ENCODE data around the gene DLEC1. TPM values are rescaled to one million over a fixed set of nuclear protein-coding genes. Genes with fewer than 3 reads are reported as not detected.
"Not testable (repeated sequence)": the region's sequence is repeated elsewhere in the genome, so short reads cannot be mapped to it uniquely, and the experiment has no call there.

Gene DLEC1
- total RNA-seq, 2 donors from 2014 or later, result 0.29 to 0.82 TPM

- peak in 1 of 2 donors; percentile 1 for ATAC-seq
- DNase-seq, result no peak
- intact Hi-C loops (cut with DNase I), result no loop called here
Measured at GRCh38 chr3:38028621-38029361, 10.2 kb upstream of the DLEC1 start.

- DNase-seq (peak; percentile 87), ATAC-seq (peak; percentile 53 to 64)
- intact Hi-C loops (cut with DNase I), result no loop called here
Measured at GRCh38 chr3:38029400-38030125, 9.4 kb upstream of the DLEC1 start, which contains the start of gene PLCD1. Gene PLCD1, minus strand, starts transcription at chr3:38029642. Its CDS starts 103 bp downstream, at chr3:38029539.

GRCh38 chr3:38030126-38031021 lies 8.6 kb upstream of the DLEC1 start:
- ATAC-seq (no peak), DNase-seq (no peak)
- intact Hi-C loops (cut with DNase I), result no loop called here

GRCh38 chr3:38031022-38031994 lies 7.7 kb upstream of the DLEC1 start:
- intact Hi-C loops (cut with DNase I), result no loop called here
- DNase-seq (peak; percentile 71), ATAC-seq (peak in 1 of 2 donors; percentile 80)

GRCh38 chr3:38032328-38032865 lies 6.6 kb upstream of the DLEC1 start:
- ATAC-seq (no peak), DNase-seq (no peak)
- intact Hi-C loops (cut with DNase I), result no loop called here

- ATAC-seq; intact Hi-C loops (cut with DNase I); DNase-seq: not testable (repeated sequence)
Measured at GRCh38 chr3:38033586-38033985, 5.4 kb upstream of the DLEC1 start.

- intact Hi-C loops (cut with DNase I); DNase-seq; ATAC-seq: not testable (repeated sequence)
Measured at GRCh38 chr3:38034335-38034734, 4.7 kb upstream of the DLEC1 start.

GRCh38 chr3:38036286-38036685 lies 2.7 kb upstream of the DLEC1 start:
- DNase-seq (no peak), ATAC-seq (no peak)
- intact Hi-C loops (cut with DNase I), result no loop called here

- DNase-seq, result no peak
- intact Hi-C loops (cut with DNase I), result no loop called here
- no peak for ATAC-seq
Measured at GRCh38 chr3:38036906-38037305, 2.1 kb upstream of the DLEC1 start.

GRCh38 chr3:38038447-38038911 lies 529 bp upstream of the DLEC1 start:
- intact Hi-C loops (cut with DNase I), result no loop called here
- ATAC-seq (no peak), DNase-seq (no peak)

- peak; percentile 70 for DNase-seq
- ATAC-seq, result peak; percentile 90 to 94
- intact Hi-C loops (cut with DNase I), result no loop called here
Measured at GRCh38 chr3:38039899-38040261, 872 bp downstream of the DLEC1 start.

- ATAC-seq (no peak), DNase-seq (no peak)
- intact Hi-C loops (cut with DNase I), result no loop called here
Measured at GRCh38 chr3:38040401-38040800, 1.4 kb downstream of the DLEC1 start.

- intact Hi-C loops (cut with DNase I), result no loop called here
- ATAC-seq (no peak), DNase-seq (no peak)
Measured at GRCh38 chr3:38043486-38043885, 4.5 kb downstream of the DLEC1 start.

GRCh38 chr3:38046027-38046426 lies 7.0 kb downstream of the DLEC1 start:
- DNase-seq (no peak), ATAC-seq (no peak)
- intact Hi-C loops (cut with DNase I), result no loop called here

- DNase-seq (no peak), ATAC-seq (no peak)
- intact Hi-C loops (cut with DNase I), result no loop called here
Measured at GRCh38 chr3:38046821-38047220, 7.8 kb downstream of the DLEC1 start.

GRCh38 chr3:38047896-38048295 lies 8.9 kb downstream of the DLEC1 start:
- no peak for DNase-seq
- intact Hi-C loops (cut with DNase I), result no loop called here
- ATAC-seq, result no peak

GRCh38 chr3:38049358-38050126 lies 10.5 kb downstream of the DLEC1 start:
- DNase-seq (no peak), ATAC-seq (peak; percentile 50)
- intact Hi-C loops (cut with DNase I), result no loop called here

Measured in left cardiac atrium (tissue), 4 donors.